Esophagus squamous epithelium (tissue), 5 donors: Measurements from ENCODE around the gene SLC36A2. TPM values are rescaled to one million over a fixed set of nuclear protein-coding genes. Genes with fewer than 3 reads are reported as not detected.
A peak's percentile ranks its signal among the peaks of the same experiment; 100 is the strongest.

Experiments used
- DNase-seq: peaks from one replicate; lab custom pipeline; 2025; lab: John Stamatoyannopoulos, UW
- H3K27ac ChIP-seq, 4 donors: fragments of 200-600 bp; sonication (generic); one replicate each; pipeline ENCODE4 v1.5.1; 2016 to 2019; ENCODE audit warnings: mild to moderate bottlenecking in 1 of 4
- H3K27me3 ChIP-seq, 4 donors: fragments of 200-600 bp; sonication (generic); 1 replicate in 3 of 4; 2 replicates in 1 of 4; pipeline versions ENCODE4 v1.5.1 to v1.6.0; 2017 to 2021; ENCODE audit warnings: antibody characterized with exemption in 1 of 4
- H3K36me3 ChIP-seq, 3 donors: fragments of 200-600 bp; sonication (generic); one replicate each; pipeline ENCODE4 v1.5.1; 2016 to 2019
- H3K4me1 ChIP-seq, 3 donors: fragments of 200-600 bp; sonication (generic); one replicate each; pipeline ENCODE4 v1.5.1; 2017 to 2019
- H3K4me3 ChIP-seq, 4 donors: fragments of 200-600 bp; sonication (generic); 1 replicate in 3 of 4; 2 replicates in 1 of 4; pipeline ENCODE4 v1.5.1; 2016 to 2019; ENCODE audit warnings: mild to moderate bottlenecking in 2 of 4, moderate library complexity in 1 of 4
- H3K9me3 ChIP-seq, 3 donors: fragments of 200-600 bp; sonication (generic); one replicate each; pipeline ENCODE4 v1.5.1; 2016 to 2019
- POLR2A ChIP-seq, 4 donors: fragments of 450-650 bp; IDR thresholded peaks; one replicate each; pipeline ENCODE4 v1.6.1; 2017; ENCODE audit warnings: antibody characterized with exemption in 4 of 4, mild to moderate bottlenecking in 4 of 4, moderate library complexity in 3 of 4
- WGBS, 2 donors: methylation state at CpG; one replicate each; pipeline ENCODE4 v1.1.5; 2018; 5-methylcytosine and 5-hydroxymethylcytosine counted together
- intact Hi-C: fragments of 100-400 bp; cut with DNase I; formaldehyde crosslinking; loops from one replicate; pipeline ENCODE4 v1.15.0; 2022
- total RNA-seq, 4 donors: library from RNA; depleted of rRNA; stranded (reverse); fragments of >200 nt; gene quantifications; one replicate each; pipeline ENCODE4 v1.1.0, GENCODE V29; 2016
- TF ChIP-seq, protein P1 (sequence below), 6 experiments: fragments of 450-650 bp in 4 of 6; fragments of 200-600 bp in 2 of 6; sonication (generic) in 2 of 6; IDR thresholded peaks; one replicate each; pipeline ENCODE4 v1.5.1; 2016 to 2019; ENCODE audit warnings: antibody characterized with exemption in 6 of 6, mild to moderate bottlenecking in 4 of 6, moderate library complexity in 4 of 6
- donor health status: DM: yes; HTN: yes; CAD: no.

The SLC36A2 gene
- total RNA-seq, 4 donors from 2014 or later, result not detected

DNA sequence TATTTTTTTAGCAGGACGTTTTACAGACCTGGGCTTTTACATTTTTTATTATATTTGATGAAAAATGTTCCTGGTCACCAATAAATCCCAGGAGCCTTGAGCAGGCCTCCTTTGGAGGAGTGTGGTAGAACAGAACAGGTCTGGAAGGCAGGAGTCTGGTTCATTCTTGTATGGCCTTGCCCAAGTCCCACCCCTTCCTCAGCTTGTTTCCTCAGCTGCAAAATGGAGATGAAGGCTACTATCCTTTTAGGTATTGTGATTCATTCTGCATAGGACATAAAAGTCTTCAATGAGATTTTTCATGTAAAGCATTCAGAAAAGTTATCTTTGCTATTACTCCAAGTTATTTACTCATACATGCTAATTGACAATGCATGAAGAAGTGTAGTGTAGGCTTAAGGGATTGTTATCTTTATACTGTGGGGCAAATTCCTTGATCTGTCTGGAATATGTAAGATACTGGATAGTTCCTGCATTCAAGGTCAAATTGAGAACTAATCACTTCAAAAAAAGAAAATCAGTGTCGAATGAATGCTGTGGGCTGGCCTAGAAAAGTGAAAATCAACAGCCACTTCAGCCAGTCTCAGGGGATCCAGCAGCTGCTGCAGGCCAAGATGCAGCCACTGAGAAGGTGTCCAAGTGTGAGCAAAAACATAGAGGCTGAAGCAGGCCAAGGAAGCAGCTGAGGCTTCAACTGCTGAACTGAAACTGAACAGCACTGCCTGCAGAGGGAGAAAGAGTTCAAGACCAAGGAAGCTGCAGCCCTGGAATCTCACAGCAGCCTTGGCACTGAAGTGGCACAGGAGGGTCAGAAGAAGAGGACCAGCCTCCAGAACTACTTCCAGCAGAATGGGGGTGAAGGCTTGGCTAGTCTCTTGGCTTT is 28.3 kb downstream of the SLC36A2 start:
- no peak for DNase-seq
- H3K27ac ChIP-seq, result no peak overlapping the region
- TF ChIP-seq, protein P1, sequence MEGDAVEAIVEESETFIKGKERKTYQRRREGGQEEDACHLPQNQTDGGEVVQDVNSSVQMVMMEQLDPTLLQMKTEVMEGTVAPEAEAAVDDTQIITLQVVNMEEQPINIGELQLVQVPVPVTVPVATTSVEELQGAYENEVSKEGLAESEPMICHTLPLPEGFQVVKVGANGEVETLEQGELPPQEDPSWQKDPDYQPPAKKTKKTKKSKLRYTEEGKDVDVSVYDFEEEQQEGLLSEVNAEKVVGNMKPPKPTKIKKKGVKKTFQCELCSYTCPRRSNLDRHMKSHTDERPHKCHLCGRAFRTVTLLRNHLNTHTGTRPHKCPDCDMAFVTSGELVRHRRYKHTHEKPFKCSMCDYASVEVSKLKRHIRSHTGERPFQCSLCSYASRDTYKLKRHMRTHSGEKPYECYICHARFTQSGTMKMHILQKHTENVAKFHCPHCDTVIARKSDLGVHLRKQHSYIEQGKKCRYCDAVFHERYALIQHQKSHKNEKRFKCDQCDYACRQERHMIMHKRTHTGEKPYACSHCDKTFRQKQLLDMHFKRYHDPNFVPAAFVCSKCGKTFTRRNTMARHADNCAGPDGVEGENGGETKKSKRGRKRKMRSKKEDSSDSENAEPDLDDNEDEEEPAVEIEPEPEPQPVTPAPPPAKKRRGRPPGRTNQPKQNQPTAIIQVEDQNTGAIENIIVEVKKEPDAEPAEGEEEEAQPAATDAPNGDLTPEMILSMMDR (IDR thresholded peaks at IDR 0.05), result peak in 1 of 6 experiments; percentile 12
- TF ChIP-seq POLR2A (IDR thresholded peaks at IDR 0.05), result no peak
- no peaks in the 10 kb centered on the region for H3K27me3 ChIP-seq
- WGBS, 2 donors, result 55 to 63% methylated on average over 2 of the region's 2 CpGs
- peaks cover 0 to 4% (median 3%) of the 10 kb centered on the region in 3 donors for H3K4me1 ChIP-seq
- H3K9me3 ChIP-seq, result no peaks in the 10 kb centered on the region
- H3K36me3 ChIP-seq, result no peaks in the 10 kb centered on the region
- intact Hi-C loops, result no loop called here
- no peak overlapping the region for H3K4me3 ChIP-seq

DNA sequence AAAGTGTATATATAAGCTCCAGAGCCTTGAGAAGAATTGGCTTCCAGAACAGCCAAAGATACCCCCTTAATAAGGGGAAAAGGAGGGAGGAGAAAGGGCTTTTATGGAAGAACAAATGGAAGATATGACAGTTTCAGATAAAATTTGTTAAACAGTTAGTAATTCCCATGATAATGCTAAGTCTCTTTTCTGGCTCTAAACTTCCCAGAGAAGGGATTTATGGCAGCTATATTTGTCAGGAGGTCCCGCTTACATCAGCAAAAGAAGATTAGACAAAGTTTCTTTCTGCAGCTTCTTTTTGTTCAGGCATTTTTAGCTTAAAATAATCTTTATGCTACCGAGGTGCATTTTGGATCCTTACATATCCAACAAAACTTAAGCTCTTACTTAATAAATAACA is 29.5 kb downstream of the SLC36A2 start:
- peaks cover 0 to 4% (median 3%) of the 10 kb centered on the region in 3 donors for H3K4me1 ChIP-seq
- TF ChIP-seq, protein P1 (IDR thresholded peaks at IDR 0.05), result no peak
- TF ChIP-seq POLR2A (IDR thresholded peaks at IDR 0.05), result no peak
- H3K27ac ChIP-seq, result no peak overlapping the region
- no peaks in the 10 kb centered on the region for H3K9me3 ChIP-seq
- H3K27me3 ChIP-seq, result no peaks in the 10 kb centered on the region
- intact Hi-C loops, result no loop called here
- no peak for DNase-seq
- WGBS, 2 donors, result 66 to 67% methylated on average over 2 of the region's 2 CpGs
- no peak overlapping the region for H3K4me3 ChIP-seq
- H3K36me3 ChIP-seq, result no peaks in the 10 kb centered on the region

DNA sequence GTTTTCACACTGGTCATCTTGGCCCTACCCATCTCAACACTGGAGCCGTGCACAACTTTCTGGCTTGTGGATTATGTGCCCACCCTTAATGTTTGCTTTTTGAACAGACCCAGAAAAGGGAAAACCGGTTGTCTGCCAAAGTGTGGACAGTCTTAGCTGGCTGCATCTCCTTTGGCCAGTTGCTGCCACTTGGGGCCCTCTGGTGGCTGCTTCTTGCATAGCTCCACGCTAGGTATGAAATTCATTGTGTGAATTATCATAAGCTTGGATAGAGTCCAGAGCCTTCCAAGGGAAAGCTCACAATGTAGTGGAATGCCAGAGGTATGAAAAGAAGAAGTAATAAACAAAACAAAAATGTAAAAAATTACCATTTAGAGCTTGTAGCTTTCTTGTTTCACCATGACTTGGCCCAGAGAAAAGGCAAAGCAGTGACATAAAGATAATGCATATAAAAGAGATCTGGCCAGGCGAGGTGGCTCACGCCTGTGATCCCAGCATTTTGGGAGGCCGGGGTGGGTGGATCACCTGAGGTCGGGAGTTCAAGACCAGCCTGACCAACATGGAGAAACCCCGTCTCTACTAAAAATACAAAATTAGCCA is 31.3 kb downstream of the SLC36A2 start:
- intact Hi-C loops, result no loop called here

DNA sequence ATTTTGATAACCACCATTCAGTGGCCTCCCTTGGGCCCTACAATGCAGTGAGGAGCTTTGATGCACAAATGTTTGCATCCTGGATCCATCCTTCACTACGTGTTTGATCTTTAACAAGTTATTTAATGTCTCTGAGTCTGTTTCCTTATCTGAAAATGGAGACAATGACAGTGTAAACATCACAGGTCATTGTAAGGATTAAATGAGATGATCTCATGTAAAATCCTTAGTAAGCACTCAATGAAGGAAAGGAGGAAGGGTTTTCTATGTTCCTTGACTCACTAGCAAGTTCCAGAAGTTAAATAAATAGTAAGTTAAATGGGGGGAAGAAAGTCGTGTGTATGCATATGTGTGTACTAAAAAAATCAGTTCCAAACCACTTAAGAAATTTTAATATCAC is 34.0 kb downstream of the SLC36A2 start:
- DNase-seq, result no peak
- 19 to 38% methylated on average over 2 of the region's 2 CpGs for WGBS, 2 donors
- Histone ChIP-seq H3K27me3 (no peaks in the 10 kb centered on the region), H3K4me3 (no peak overlapping the region), H3K27ac (no peak overlapping the region), H3K4me1 (no peaks in the 10 kb centered on the region), H3K36me3 (no peaks in the 10 kb centered on the region), H3K9me3 (no peaks in the 10 kb centered on the region)
- intact Hi-C loops, result no loop called here
- no peak for TF ChIP-seq POLR2A (IDR thresholded peaks at IDR 0.05)
- TF ChIP-seq, protein P1 (IDR thresholded peaks at IDR 0.05), result no peak

More for the DNA sequence above, 31.3 kb downstream of the SLC36A2 start:
- DNase-seq, result no peak
- Histone ChIP-seq H3K4me1 (peaks cover 0 to 4% (median 3%) of the 10 kb centered on the region in 3 donors), H3K36me3 (no peaks in the 10 kb centered on the region), H3K4me3 (no peak overlapping the region), H3K9me3 (no peaks in the 10 kb centered on the region), H3K27me3 (no peaks in the 10 kb centered on the region), H3K27ac (no peak overlapping the region)
- WGBS, 2 donors, result 41 to 47% methylated on average over 7 to 8 of the region's 8 CpGs
- TF ChIP-seq POLR2A (IDR thresholded peaks at IDR 0.05), result no peak
- TF ChIP-seq, protein P1 (IDR thresholded peaks at IDR 0.05), result peak; percentile 68 to 89 (median 80)

DNA sequence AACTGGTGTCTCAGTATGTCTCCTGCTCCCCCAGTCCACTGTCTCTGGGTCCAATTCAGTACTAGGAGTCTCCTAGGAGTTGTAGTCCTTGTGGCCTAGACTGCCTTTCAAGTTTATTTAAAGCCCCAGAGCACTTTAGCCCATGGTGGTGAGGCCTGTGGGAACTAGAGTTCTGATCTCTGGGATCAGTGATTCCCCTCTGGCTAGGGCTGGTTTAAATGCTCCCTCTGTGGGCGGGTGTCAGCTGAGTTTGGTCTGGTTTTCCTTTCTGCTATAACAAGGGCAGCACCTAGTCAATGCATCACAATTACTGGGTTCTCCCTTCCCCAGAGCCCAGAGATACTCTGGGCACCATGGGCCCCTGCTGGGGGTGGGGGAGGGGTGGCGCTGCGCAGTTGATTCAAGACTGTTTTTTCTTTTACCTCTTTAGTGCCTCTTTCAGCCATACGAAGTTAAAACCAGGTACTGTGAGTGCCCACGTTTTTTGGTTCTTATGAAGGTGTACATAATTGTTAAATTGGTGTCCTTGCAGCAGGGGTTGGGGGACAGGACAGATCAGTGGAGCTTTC is 34.5 kb downstream of the SLC36A2 start:
- TF ChIP-seq, protein P1 (IDR thresholded peaks at IDR 0.05), result no peak
- TF ChIP-seq POLR2A (IDR thresholded peaks at IDR 0.05), result no peak
- Histone ChIP-seq H3K36me3 (no peaks in the 10 kb centered on the region), H3K4me3 (no peak overlapping the region), H3K4me1 (no peaks in the 10 kb centered on the region), H3K9me3 (no peaks in the 10 kb centered on the region), H3K27ac (no peak overlapping the region), H3K27me3 (no peaks in the 10 kb centered on the region)
- intact Hi-C loops, result no loop called here
- 72 to 73% methylated on average over 5 of the region's 5 CpGs for WGBS, 2 donors
- DNase-seq, result no peak
